Choroid plexus epithelial cell (primary cell): ENCODE data around the gene SEPTIN5.

Experiments used
- DNase-seq: peaks from one replicate; pipeline ENCODE4 v3.0.0-alpha.2; 2010; ENCODE audit warnings: low read depth
- H3K4me3 ChIP-seq: 2 replicates; pipeline ENCODE4 v1.5.1; 2011; ENCODE audit warnings: low read depth, mild to moderate bottlenecking, control low read depth, low read length, moderate library complexity
- TF ChIP-seq, protein P1 (sequence below): conservative IDR thresholded peaks from 2 replicates; pipeline ENCODE4 v1.5.1; 2011; ENCODE audit warnings: low read depth, mild to moderate bottlenecking, control low read depth, inconsistent platforms, low read length, moderate library complexity

SEPTIN5 gene

GRCh38 chr22:19754701-19755144 is 40.4 kb downstream of the SEPTIN5 start:
- TF ChIP-seq, protein P1, sequence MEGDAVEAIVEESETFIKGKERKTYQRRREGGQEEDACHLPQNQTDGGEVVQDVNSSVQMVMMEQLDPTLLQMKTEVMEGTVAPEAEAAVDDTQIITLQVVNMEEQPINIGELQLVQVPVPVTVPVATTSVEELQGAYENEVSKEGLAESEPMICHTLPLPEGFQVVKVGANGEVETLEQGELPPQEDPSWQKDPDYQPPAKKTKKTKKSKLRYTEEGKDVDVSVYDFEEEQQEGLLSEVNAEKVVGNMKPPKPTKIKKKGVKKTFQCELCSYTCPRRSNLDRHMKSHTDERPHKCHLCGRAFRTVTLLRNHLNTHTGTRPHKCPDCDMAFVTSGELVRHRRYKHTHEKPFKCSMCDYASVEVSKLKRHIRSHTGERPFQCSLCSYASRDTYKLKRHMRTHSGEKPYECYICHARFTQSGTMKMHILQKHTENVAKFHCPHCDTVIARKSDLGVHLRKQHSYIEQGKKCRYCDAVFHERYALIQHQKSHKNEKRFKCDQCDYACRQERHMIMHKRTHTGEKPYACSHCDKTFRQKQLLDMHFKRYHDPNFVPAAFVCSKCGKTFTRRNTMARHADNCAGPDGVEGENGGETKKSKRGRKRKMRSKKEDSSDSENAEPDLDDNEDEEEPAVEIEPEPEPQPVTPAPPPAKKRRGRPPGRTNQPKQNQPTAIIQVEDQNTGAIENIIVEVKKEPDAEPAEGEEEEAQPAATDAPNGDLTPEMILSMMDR = no peak
- DNase-seq = no peak
- H3K4me3 ChIP-seq = no peak overlapping the region

DNA sequence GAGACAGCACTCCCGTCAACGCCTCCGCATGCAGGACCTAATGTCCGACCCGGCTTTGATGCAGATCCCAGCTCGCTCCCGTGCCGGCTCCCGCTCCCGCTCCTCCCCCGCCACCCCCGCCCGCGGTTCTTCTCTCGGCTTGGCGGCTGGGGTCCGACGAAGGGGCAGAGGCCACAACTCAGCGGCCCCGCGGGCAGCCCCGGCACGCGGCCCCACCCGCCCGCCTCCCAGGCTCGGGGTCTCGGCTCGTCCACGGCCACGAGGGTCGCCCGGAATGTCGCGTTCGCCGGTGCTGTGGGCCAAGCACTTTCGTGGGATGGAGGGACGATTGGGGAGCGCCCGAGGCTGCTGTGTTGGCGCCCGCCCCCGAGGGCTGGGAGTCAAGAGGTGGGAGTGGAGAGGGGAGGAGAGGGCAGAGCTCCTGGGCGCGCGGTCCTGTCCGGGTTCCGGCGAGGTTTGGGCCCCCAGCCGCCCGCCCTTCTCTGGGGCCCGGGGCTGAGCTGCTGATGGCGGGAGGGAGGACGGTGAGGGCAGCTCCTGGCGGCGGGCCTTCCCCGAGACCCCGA is 40.9 kb downstream of the SEPTIN5 start:
- TF ChIP-seq, protein P1 = no peak
- H3K4me3 ChIP-seq = no peak overlapping the region
- DNase-seq = no peak

DNA sequence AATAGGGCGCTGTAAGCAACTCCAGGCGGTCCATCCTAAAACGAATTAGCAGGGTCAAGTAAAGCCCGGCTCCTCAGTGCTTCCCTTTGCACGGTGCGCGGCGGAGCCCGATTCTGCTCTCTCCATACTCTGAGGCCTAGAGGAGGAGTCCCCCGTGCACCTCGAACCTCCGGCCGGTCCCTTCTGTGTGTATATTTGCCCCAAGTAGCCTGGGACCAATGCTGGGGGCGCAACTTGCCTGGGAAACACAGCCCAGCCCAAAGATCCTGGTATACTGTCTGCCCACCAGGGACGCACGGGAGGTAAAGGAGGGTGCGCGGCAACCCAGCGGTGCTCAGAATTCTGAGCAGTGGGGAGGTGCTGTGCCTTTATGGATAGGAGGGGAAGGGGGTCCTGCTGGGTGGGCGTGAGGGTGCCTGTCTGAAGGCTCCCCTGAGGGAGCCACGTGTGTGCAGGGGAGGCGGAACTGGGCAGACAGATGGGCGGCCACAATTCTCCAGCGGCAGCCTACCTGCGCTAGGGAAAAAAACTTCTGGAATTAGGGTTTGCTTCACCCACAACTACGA is 41.5 kb downstream of the SEPTIN5 start:
- no peak overlapping the region for H3K4me3 ChIP-seq
- TF ChIP-seq, protein P1 = no peak
- no peak for DNase-seq

DNA sequence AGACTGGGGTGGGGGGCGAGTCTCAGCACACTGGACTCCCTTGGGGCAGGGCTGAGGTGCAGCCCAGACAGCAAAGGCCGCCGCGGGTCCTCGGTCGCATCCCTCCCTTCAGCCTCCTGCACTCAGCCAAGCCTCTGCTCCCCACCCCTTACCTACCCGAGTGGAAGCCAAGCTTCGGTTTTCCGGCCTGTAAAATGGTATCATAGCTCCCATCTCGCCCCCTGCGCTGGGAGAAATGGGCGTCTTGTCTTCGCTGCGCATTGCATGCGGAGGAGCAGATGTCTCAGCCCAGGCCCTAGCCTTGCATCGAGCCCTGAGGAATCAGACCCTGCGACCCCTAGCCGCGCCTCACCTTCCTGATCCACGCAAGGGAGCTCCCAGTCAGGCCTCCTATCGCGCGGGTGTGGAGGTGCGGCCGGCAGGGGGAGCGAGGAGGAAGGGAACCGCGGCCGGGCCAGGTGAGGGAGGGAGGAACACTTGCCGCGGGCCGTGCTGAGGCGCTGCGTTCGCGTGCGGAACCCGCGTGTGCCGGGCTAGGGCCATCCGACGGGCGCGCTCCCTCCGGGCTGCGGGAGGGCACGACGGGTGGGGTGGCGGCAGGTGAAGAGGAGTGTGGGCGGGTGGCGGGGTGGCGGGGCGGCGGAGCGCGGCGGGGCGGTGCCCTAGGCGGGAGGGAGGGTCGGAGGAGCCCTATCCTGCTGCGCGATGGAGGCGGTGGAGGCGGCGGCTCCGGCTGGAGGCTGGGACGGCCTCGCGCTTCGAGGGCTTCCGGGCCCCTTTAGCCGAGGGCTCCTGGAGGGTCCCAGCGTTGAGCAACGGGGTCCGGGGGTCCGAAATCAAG is 42.2 kb downstream of the SEPTIN5 start:
- H3K4me3 ChIP-seq = no peak overlapping the region
- TF ChIP-seq, protein P1 = peak; percentile 53
- DNase-seq = peak; percentile 19

DNA sequence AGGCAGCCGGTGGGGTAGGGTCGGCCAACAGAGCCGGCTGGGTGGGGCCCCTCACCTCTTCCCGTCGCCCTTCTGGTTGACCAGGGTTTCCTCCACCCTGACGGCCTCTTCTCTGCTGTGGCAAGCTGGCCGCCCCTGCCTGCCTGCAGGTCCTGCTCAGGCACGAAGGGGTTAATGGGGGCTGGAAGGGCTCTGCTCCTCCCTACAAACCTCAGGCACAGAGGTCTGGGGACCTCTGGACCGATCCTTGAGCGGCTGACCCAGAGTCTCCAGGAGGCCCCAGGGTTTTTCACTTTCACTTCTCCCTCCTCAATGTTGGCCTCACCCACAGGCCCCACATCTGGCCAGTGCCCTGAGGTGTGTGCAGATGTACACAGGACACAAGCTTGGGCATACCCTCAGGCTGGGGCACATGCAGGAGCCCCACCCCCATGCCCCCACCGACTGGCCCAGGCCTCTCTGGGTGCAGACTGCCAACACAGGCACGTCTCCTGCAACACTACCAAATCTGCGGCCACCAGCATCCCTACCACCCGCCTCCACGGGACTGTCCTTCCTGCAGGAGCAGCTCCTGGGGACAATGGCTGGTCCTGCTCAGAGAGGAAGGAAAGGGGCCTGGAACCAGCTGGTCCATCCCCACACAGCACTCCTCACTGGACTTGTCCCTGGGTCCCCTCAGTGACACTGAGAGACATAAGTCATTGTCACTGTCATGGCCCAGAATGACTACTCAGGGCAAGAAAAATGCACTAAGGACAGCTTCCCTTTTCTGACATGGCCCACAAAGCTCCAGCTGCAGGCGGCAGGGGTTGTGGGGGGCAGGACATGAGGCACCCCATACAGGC is 43.1 kb downstream of the SEPTIN5 start:
- TF ChIP-seq, protein P1 = no peak
- no peak overlapping the region for H3K4me3 ChIP-seq
- no peak for DNase-seq

DNA sequence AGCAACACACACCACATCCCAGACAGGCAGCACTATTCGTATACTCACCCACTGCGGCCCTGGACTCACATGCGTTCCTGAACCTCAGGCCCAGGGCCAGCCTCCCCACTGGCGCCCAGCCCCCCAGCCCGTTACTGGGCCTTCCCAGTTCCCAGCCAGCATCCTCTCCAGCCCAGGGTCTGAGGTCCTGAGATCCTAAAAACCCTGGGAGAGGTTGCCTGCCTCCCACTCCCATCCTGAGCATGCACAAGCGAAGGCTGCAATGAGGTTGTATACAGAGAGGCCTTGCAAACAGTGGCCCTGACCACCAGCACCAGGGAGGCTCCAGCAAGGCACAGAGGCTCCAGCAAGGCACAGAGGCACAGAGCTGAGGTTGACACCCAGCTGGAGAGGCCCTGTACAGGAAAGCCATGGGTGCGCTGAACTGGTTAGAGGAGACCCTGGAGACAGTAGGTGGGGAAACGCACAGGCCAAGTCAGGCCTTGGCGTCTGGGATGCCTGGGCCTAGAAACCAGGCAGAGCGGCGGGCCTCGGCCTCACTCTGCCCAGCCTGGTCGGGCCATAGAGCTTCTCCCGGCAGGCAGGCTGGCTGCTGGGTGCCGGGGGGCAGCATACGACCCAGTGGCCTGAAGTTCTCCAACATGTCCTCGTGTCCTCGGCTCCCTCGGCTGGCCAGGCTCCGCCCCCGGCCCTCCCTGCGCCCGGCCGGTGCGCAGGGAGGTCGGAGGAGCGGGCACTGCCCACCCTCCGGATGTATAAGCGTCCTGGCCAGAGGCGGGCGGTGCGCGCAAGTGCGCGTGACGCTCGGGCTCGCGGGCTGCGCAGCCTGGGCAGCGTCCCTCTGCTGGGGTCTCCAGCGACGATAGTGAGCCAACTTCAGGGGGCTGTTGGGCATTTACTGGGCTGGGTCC is 43.9 kb downstream of the SEPTIN5 start:
- DNase-seq = no peak
- no peak overlapping the region for H3K4me3 ChIP-seq
- TF ChIP-seq, protein P1 = no peak
